ACC112 (cell line): ENCODE data around the gene MAP1LC3A.

Source experiments
- H2AFZ ChIP-seq: fragments of 200-600 bp; sonication (generic); one replicate; pipeline ENCODE4 v1.6.0; 2017; ENCODE audit warnings: antibody characterized with exemption, low read length; ENCODE audit not compliant: unreplicated experiment
- H3K27ac ChIP-seq: fragments of 200-600 bp; sonication (generic); 2 replicates; pipeline ENCODE4 v1.5.1; 2014; ENCODE audit warnings: low read depth, mild to moderate bottlenecking, antibody characterized with exemption, low read length, moderate library complexity
- H3K27me3 ChIP-seq: fragments of 200-600 bp; sonication (generic); 2 replicates; pipeline ENCODE4 v1.6.1; 2014; ENCODE audit warnings: mild to moderate bottlenecking, antibody characterized with exemption, low read length, moderate library complexity, mixed read lengths; ENCODE audit not compliant: insufficient read depth
- H3K36me3 ChIP-seq: fragments of 200-600 bp; sonication (generic); 2 replicates; pipeline ENCODE4 v1.6.1; 2016; ENCODE audit warnings: mild to moderate bottlenecking, antibody characterized with exemption, low read length, moderate library complexity, mixed read lengths; ENCODE audit not compliant: insufficient read depth
- H3K4me1 ChIP-seq: fragments of 200-600 bp; sonication (generic); one replicate; pipeline ENCODE4 v1.6.1; 2016; ENCODE audit warnings: low read length, mixed read lengths; ENCODE audit not compliant: insufficient read depth, unreplicated experiment, control insufficient read depth
- H3K4me3 ChIP-seq: fragments of 200-600 bp; sonication (generic); 2 replicates; pipeline ENCODE4 v1.5.1; 2014; ENCODE audit warnings: mild to moderate bottlenecking, low read depth, low read length
- H3K79me2 ChIP-seq: fragments of 200-600 bp; sonication (generic); one replicate; pipeline ENCODE4 v1.6.0; 2016; ENCODE audit warnings: low read length; ENCODE audit not compliant: control insufficient read depth, unreplicated experiment, insufficient read depth

MAP1LC3A gene

GRCh38 chr20:34577061-34577460, 18.5 kb downstream of the MAP1LC3A start:
- Histone ChIP-seq H3K79me2 (no peaks in the 10 kb centered on the region), H3K4me3 (no peak overlapping the region), H3K27ac (no peak overlapping the region), H3K27me3 (no peaks in the 10 kb centered on the region), H3K36me3 (no peaks in the 10 kb centered on the region), H3K4me1 (peaks cover 23% of the 10 kb centered on the region), H2AFZ (no peak overlapping the region)

- peaks cover 33% of the 10 kb centered on the region for H3K4me1 ChIP-seq
- H3K79me2 ChIP-seq: no peaks in the 10 kb centered on the region
- H3K36me3 ChIP-seq: no peaks in the 10 kb centered on the region
- H2AFZ ChIP-seq: no peak overlapping the region
- H3K27me3 ChIP-seq: no peaks in the 10 kb centered on the region
- H3K27ac ChIP-seq: peak overlapping the region; percentile 17; the same call in 1 of the 2 replicates
- H3K4me3 ChIP-seq: no peak overlapping the region
Observed at GRCh38 chr20:34578025-34578424, 19.5 kb downstream of the MAP1LC3A start.

GRCh38 chr20:34578521-34578920, 20.0 kb downstream of the MAP1LC3A start:
- no peaks in the 10 kb centered on the region for H3K27me3 ChIP-seq
- no peak overlapping the region for H2AFZ ChIP-seq
- no peaks in the 10 kb centered on the region for H3K36me3 ChIP-seq
- peak overlapping the region; percentile 17; the same call in 1 of the 2 replicates for H3K27ac ChIP-seq
- H3K4me1 ChIP-seq: peaks cover 37% of the 10 kb centered on the region
- no peak overlapping the region for H3K4me3 ChIP-seq
- H3K79me2 ChIP-seq: no peaks in the 10 kb centered on the region

- H3K79me2 ChIP-seq: no peaks in the 10 kb centered on the region
- H3K36me3 ChIP-seq: no peaks in the 10 kb centered on the region
- peaks cover 37% of the 10 kb centered on the region for H3K4me1 ChIP-seq
- no peak overlapping the region for H3K27ac ChIP-seq
- H3K27me3 ChIP-seq: no peaks in the 10 kb centered on the region
- no peak overlapping the region for H2AFZ ChIP-seq
- H3K4me3 ChIP-seq: no peak overlapping the region
Observed at GRCh38 chr20:34579191-34579978, 20.9 kb downstream of the MAP1LC3A start.

- Histone ChIP-seq H3K4me1 (peaks cover 37% of the 10 kb centered on the region), H3K27ac (no peak overlapping the region), H3K27me3 (no peaks in the 10 kb centered on the region), H2AFZ (no peak overlapping the region), H3K36me3 (no peaks in the 10 kb centered on the region), H3K4me3 (no peak overlapping the region), H3K79me2 (no peaks in the 10 kb centered on the region)
Observed at GRCh38 chr20:34579979-34580940, 21.7 kb downstream of the MAP1LC3A start.

- H3K4me3 ChIP-seq: no peak overlapping the region
- no peaks in the 10 kb centered on the region for H3K36me3 ChIP-seq
- H2AFZ ChIP-seq: no peak overlapping the region
- H3K27ac ChIP-seq: peak overlapping the region; percentile 21
- no peaks in the 10 kb centered on the region for H3K27me3 ChIP-seq
- peaks cover 37% of the 10 kb centered on the region for H3K4me1 ChIP-seq
- no peaks in the 10 kb centered on the region for H3K79me2 ChIP-seq
Observed at GRCh38 chr20:34581341-34582184, 23.0 kb downstream of the MAP1LC3A start.

- H3K27me3 ChIP-seq: no peaks in the 10 kb centered on the region
- H3K36me3 ChIP-seq: no peaks in the 10 kb centered on the region
- no peak overlapping the region for H3K4me3 ChIP-seq
- peak overlapping the region; percentile 21 for H3K27ac ChIP-seq
- H3K79me2 ChIP-seq: no peaks in the 10 kb centered on the region
- peaks cover 37% of the 10 kb centered on the region for H3K4me1 ChIP-seq
- H2AFZ ChIP-seq: no peak overlapping the region
Observed at GRCh38 chr20:34582221-34582620, 23.7 kb downstream of the MAP1LC3A start.

- H3K27me3 ChIP-seq: no peaks in the 10 kb centered on the region
- H3K27ac ChIP-seq: no peak overlapping the region
- H3K36me3 ChIP-seq: no peaks in the 10 kb centered on the region
- no peaks in the 10 kb centered on the region for H3K79me2 ChIP-seq
- no peak overlapping the region for H3K4me3 ChIP-seq
- no peak overlapping the region for H2AFZ ChIP-seq
- H3K4me1 ChIP-seq: peaks cover 37% of the 10 kb centered on the region
Observed at GRCh38 chr20:34582911-34583310, 24.4 kb downstream of the MAP1LC3A start.

GRCh38 chr20:34583544-34583943, 25.0 kb downstream of the MAP1LC3A start:
- Histone ChIP-seq H3K4me3 (no peak overlapping the region), H2AFZ (no peak overlapping the region), H3K4me1 (peaks cover 34% of the 10 kb centered on the region), H3K27me3 (no peaks in the 10 kb centered on the region), H3K36me3 (no peaks in the 10 kb centered on the region), H3K27ac (no peak overlapping the region), H3K79me2 (no peaks in the 10 kb centered on the region)

- H3K79me2 ChIP-seq: no peaks in the 10 kb centered on the region
- peaks cover 25% of the 10 kb centered on the region for H3K4me1 ChIP-seq
- H3K27me3 ChIP-seq: no peaks in the 10 kb centered on the region
- H3K4me3 ChIP-seq: no peak overlapping the region
- no peak overlapping the region for H3K27ac ChIP-seq
- H2AFZ ChIP-seq: no peak overlapping the region
- no peaks in the 10 kb centered on the region for H3K36me3 ChIP-seq
Observed at GRCh38 chr20:34585019-34585418, 26.5 kb downstream of the MAP1LC3A start.
